Keratinocyte (primary cell): ENCODE data around the gene SIX5. TPM values are rescaled to one million over a fixed set of nuclear protein-coding genes. Genes with fewer than 3 reads are reported as not detected.

Experiments
- DNase-seq: peaks from one replicate; pipeline ENCODE4 v3.0.0-alpha.2; 2011; ENCODE audit warnings: low read depth, missing footprints, low spot score
- FAIRE-seq: peaks from 2 replicates; lab custom pipeline; 2011; peaks lifted over from hg19 to GRCh38; lab: Jason Lieb, UNC
- H2AFZ ChIP-seq: 2 replicates; pipeline ENCODE4 v1.6.0; 2012; ENCODE audit warnings: low read length, control low read depth, inconsistent platforms; ENCODE audit not compliant: control insufficient read depth
- H3K27ac ChIP-seq: 2 replicates; pipeline ENCODE4 v1.5.1; 2011; ENCODE audit warnings: low read length; ENCODE audit not compliant: control insufficient read depth, insufficient read depth
- H3K27me3 ChIP-seq: 3 replicates; pipeline ENCODE4 v1.6.0; 2011; ENCODE audit warnings: low read length; ENCODE audit not compliant: control insufficient read depth, insufficient read depth; ENCODE audit errors: extremely low read depth
- H3K36me3 ChIP-seq, 2 experiments: 2 replicates in 1 of 2; 3 replicates in 1 of 2; pipeline ENCODE4 v1.5.1; 2011; ENCODE audit warnings: low read length in 2 of 2, mild to moderate bottlenecking in 1 of 2; ENCODE audit not compliant: control insufficient read depth in 2 of 2, insufficient read depth in 2 of 2; ENCODE audit errors: extremely low read depth in 1 of 2
- H3K4me1 ChIP-seq: 3 replicates; pipeline ENCODE4 v1.5.1; 2011; ENCODE audit warnings: low read length; ENCODE audit not compliant: control insufficient read depth, insufficient read depth; ENCODE audit errors: extremely low read depth
- H3K4me2 ChIP-seq: 3 replicates; pipeline ENCODE4 v1.6.0; 2011; ENCODE audit warnings: low read depth, low read length; ENCODE audit not compliant: control insufficient read depth, insufficient read depth; ENCODE audit errors: extremely low read depth
- H3K4me3 ChIP-seq, 3 experiments: fragments of 200-600 bp in 1 of 3; sonication (generic) in 1 of 3; 2 replicates in 2 of 3; 3 replicates in 1 of 3; pipeline ENCODE4 v1.5.1; 2011 to 2016; ENCODE audit warnings: low read length in 3 of 3, mild to moderate bottlenecking in 3 of 3, control low read depth in 2 of 3, inconsistent platforms in 1 of 3, low read depth in 1 of 3, mixed read lengths in 1 of 3, mixed run types in 1 of 3, moderate library complexity in 1 of 3; ENCODE audit not compliant: control insufficient read depth in 2 of 3, insufficient read depth in 2 of 3; ENCODE audit errors: extremely low read depth in 1 of 3
- H3K79me2 ChIP-seq: 2 replicates; pipeline ENCODE4 v1.6.0; 2012; ENCODE audit warnings: low read length; ENCODE audit not compliant: control insufficient read depth, insufficient read depth
- H3K9ac ChIP-seq: 3 replicates; pipeline ENCODE4 v1.6.0; 2011; ENCODE audit warnings: low read length; ENCODE audit not compliant: control insufficient read depth, insufficient read depth; ENCODE audit errors: extremely low read depth
- H3K9me1 ChIP-seq: 3 replicates; pipeline ENCODE4 v1.6.0; 2011; ENCODE audit warnings: low read length; ENCODE audit not compliant: control insufficient read depth, insufficient read depth; ENCODE audit errors: extremely low read depth
- H3K9me3 ChIP-seq: 2 replicates; pipeline ENCODE4 v1.5.1; 2012; ENCODE audit warnings: low read depth, low read length; ENCODE audit not compliant: control insufficient read depth
- H4K20me1 ChIP-seq: 3 replicates; pipeline ENCODE4 v1.6.0; 2011; ENCODE audit warnings: low read length; ENCODE audit not compliant: control insufficient read depth, insufficient read depth; ENCODE audit errors: extremely low read depth
- CTCF ChIP-seq, 3 experiments: IDR thresholded peaks in 1 of 3; conservative IDR thresholded peaks in 1 of 3; optimal IDR thresholded peaks in 1 of 3; 2 replicates in 2 of 3; 3 replicates in 1 of 3; pipeline versions ENCODE3 to v1.5.1; 2011; ENCODE audit warnings: low read length in 3 of 3, mild to moderate bottlenecking in 3 of 3, moderate library complexity in 2 of 3, control low read depth in 1 of 3, inconsistent platforms in 1 of 3; ENCODE audit not compliant: insufficient read depth in 2 of 3; ENCODE audit errors: extremely low read depth in 1 of 3
- EZH2 ChIP-seq: IDR thresholded peaks from one replicate; pipeline ENCODE4 v1.6.1; 2012; ENCODE audit warnings: inconsistent platforms, mild to moderate bottlenecking, low read length, moderate library complexity
- dilution Hi-C: fragments of 300-500 bp; cut with MboI; formaldehyde crosslinking; loops from one replicate; pipeline ENCODE4 v1.7.0; 2020; ENCODE audit warnings: low sequenced_read_pairs; ENCODE audit not compliant: extremely low pct_ligation_motif_present
- polyA minus RNA-seq, 3 experiments: library from RNA; depleted of rRNA, polyadenylated mRNA; stranded (reverse); fragments of >200 nt; gene quantifications; 1 replicate in 1 of 3; 2 replicates in 1 of 3; 3 replicates in 1 of 3; pipeline ENCODE4 v1.2.3, GENCODE V29; 2011
- polyA plus RNA-seq, 5 experiments: library from polyadenylated mRNA; depleted of rRNA in 3 of 5; stranded (reverse) in 3 of 5; stranded (forward) in 1 of 5; unstranded in 1 of 5; fragments of >200 nt; gene quantifications; 1 replicate in 1 of 5; 2 replicates in 3 of 5; 3 replicates in 1 of 5; pipeline versions ENCODE4 v1.2.1 to v1.2.3, GENCODE V29; 2011 to 2012; ENCODE audit warnings: missing spikeins in 2 of 5, low read depth in 1 of 5, low replicate concordance in 1 of 5

The SIX5 gene
- polyA plus RNA-seq: 1.3 to 2.2 TPM (median 2.0 TPM) in 3 replicates
- 0.45 TPM for polyA plus RNA-seq (2011; ENCODE audit: low read depth)
- polyA plus RNA-seq (2011; cell fraction: cytosol; rRNA removed): 1.5 and 3.0 TPM in 2 replicates
- polyA plus RNA-seq (2011; cell fraction: nucleus; rRNA removed): 4.5 and 5.8 TPM in 2 replicates
- 1.8 and 2.2 TPM in 2 replicates for polyA plus RNA-seq (2012; ENCODE audit: low replicate concordance)
- polyA minus RNA-seq: 1.1 to 5.1 TPM (median 2.8 TPM) in 3 replicates
- polyA minus RNA-seq (2011; cell fraction: cytosol; rRNA and poly(A)+ RNA removed): 6.1 TPM
- 1.9 and 3.8 TPM in 2 replicates for polyA minus RNA-seq (2011; cell fraction: nucleus; rRNA and poly(A)+ RNA removed)

DNA sequence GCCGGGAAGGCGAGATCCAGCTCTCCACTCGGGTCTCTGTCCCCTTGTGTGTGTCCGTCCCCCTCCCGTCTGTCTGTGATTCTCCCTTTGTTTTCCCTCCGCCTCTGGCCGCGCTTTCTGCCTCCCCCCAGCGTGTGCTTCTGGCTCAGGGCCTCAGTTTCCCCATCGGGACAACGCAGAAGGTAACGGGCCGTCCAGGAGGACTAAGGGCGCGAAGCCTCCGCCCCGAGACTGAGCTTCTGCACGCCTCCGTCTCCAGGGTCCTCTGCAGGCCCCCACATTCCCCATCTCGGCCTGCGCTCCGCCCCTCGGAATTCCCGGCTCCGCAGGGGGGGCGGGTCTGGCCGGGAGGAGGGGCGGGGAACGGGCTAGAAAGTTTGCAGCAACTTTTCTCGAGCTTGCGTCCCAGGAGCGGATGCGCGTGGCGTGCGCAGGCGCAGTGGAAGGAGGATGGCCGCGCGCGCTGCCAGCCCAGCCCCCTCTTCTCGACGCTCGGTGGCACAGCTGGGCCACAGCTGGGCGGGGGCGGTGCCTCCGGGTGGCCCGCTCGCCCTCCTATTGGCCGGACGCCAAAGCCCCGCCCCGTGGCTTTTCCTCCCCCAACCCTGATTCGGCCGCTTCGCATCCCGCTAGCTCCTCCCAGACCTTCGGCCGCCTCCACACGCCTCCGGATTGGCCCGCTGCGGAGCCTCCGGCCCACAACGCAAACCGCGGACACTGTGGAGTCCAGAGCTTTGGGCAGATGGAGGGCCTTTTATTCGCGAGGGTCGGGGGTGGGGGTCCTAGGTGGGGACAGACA is at the start of gene SIX5:
SIX5 (minus strand) TSS at position 269 of the 799 bp plus-strand sequence. CDS start 408 bp downstream, outside the sequence.
- Histone ChIP-seq H3K27ac (peak within 1 kb of the TSS; percentile 83), H2AFZ (peak within 1 kb of the TSS; percentile 80), H4K20me1 (peaks cover 6% of the 10 kb centered on the region), H3K4me1 (peaks cover 15% of the 10 kb centered on the region), H3K4me2 (peak within 1 kb of the TSS; percentile 98), H3K9ac (peak within 1 kb of the TSS; percentile 84), H3K27me3 (no peaks in the 10 kb centered on the region), H3K9me3 (no peaks in the 10 kb centered on the region), H3K36me3 (peaks cover 0 to 4% of the 10 kb centered on the region in 2 experiments), H3K4me3 (peak within 1 kb of the TSS; percentile 49 to 93 (median 86)), H3K9me1 (no peaks in the 10 kb centered on the region), H3K79me2 (no peaks in the 10 kb centered on the region)
- peak; percentile 83 for DNase-seq
- TF ChIP-seq CTCF (optimal IDR thresholded peaks at IDR 0.05 in 1 of 3, IDR thresholded peaks at IDR 0.05 in 1 of 3, conservative IDR thresholded peaks at IDR 0.05 in 1 of 3; ENCODE audit: extremely low read depth in 1 of 3, insufficient read depth in 2 of 3, low read length in 3 of 3) (no peak), EZH2 (no peak)
- peak; percentile 81 for FAIRE-seq
- dilution Hi-C loops: no loop called here

- H3K4me2 ChIP-seq: no peak overlapping the region
- H3K27me3 ChIP-seq: no peaks in the 10 kb centered on the region
- no peaks in the 10 kb centered on the region for H3K9me3 ChIP-seq
- DNase-seq (no peak), FAIRE-seq (no peak)
- H3K9me1 ChIP-seq: peaks cover 2% of the 10 kb centered on the region
- TF ChIP-seq EZH2 (no peak), CTCF (optimal IDR thresholded peaks at IDR 0.05 in 1 of 3, IDR thresholded peaks at IDR 0.05 in 1 of 3, conservative IDR thresholded peaks at IDR 0.05 in 1 of 3; ENCODE audit: extremely low read depth in 1 of 3, insufficient read depth in 2 of 3, low read length in 3 of 3) (no peak)
- no peak overlapping the region for H3K27ac ChIP-seq
- H3K36me3 ChIP-seq: peaks cover 4 to 14% of the 10 kb centered on the region in 2 experiments
- H3K4me1 ChIP-seq: peaks cover 20% of the 10 kb centered on the region
- H3K79me2 ChIP-seq: no peaks in the 10 kb centered on the region
- dilution Hi-C loops: no loop called here
- peaks cover 2% of the 10 kb centered on the region for H4K20me1 ChIP-seq
- H2AFZ ChIP-seq: no peak overlapping the region
- H3K4me3 ChIP-seq: no peak overlapping the region
- no peak overlapping the region for H3K9ac ChIP-seq
These were observed 48.8 kb upstream of the SIX5 start for GRCh38 chr19:45817725-45818301.
